Fibroblast of lung (primary cell): ENCODE measurements around the gene COL27A1.

Experiments used
- EZH2 ChIP-seq: IDR thresholded peaks from 2 replicates; pipeline ENCODE4 v1.5.1; 2012; ENCODE audit warnings: low read length, control low read depth, mild to moderate bottlenecking; ENCODE audit errors: missing control alignments
- TF ChIP-seq, protein P1 (sequence below), 2 donors: IDR thresholded peaks in 1 of 2; conservative IDR thresholded peaks in 1 of 2; 1 replicate in 1 of 2; 2 replicates in 1 of 2; pipeline ENCODE4 v1.5.1; 2011 to 2012; ENCODE audit warnings: low read length in 2 of 2, control low read depth in 1 of 2, inconsistent platforms in 1 of 2, low read depth in 1 of 2, mild to moderate bottlenecking in 1 of 2

DNA sequence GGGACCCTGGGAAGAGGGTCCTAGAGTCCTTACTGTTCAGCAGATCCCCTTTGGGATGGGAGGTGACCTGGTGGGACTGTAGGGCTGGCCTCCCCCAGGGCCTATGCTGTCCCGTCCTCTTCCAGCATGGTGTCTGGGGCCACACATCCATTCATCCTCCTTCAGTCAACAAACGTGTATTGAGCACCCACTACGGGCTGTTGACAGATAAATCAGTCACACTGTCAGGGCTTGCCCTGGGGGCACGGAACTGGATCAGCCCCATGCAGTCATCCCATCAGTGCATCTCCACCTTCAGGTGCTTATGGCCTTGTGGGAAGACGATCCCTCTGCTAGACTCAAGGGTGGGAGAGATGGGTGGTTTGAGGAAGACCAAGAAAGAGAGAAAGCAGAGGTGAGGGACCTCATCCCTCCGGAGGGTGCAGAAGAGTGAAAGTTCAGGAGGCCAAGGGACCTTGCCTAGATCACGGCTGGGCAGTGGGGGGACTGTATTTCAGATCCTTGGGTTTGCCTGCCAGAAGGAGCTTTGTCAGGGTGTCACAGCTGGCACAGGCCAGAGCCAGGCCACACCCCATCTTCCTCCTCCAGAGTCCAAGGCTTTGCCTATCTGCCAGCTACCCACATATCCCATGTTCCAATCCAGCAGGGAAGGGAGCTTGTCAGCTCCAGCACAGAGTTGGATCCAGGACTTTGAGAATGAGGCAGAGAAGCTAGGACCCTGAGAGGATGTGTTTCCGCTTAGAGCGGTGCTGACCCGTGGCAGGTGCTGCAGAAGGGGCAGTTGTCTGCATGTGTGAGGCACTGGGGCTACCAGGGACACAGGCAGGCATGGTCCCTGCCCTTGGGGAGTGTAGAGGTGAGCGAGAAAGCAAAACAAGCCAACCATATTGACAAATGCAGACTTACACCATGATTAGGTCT lies 30.5 kb downstream of the COL27A1 start:
- TF ChIP-seq, protein P1, sequence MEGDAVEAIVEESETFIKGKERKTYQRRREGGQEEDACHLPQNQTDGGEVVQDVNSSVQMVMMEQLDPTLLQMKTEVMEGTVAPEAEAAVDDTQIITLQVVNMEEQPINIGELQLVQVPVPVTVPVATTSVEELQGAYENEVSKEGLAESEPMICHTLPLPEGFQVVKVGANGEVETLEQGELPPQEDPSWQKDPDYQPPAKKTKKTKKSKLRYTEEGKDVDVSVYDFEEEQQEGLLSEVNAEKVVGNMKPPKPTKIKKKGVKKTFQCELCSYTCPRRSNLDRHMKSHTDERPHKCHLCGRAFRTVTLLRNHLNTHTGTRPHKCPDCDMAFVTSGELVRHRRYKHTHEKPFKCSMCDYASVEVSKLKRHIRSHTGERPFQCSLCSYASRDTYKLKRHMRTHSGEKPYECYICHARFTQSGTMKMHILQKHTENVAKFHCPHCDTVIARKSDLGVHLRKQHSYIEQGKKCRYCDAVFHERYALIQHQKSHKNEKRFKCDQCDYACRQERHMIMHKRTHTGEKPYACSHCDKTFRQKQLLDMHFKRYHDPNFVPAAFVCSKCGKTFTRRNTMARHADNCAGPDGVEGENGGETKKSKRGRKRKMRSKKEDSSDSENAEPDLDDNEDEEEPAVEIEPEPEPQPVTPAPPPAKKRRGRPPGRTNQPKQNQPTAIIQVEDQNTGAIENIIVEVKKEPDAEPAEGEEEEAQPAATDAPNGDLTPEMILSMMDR (conservative IDR thresholded peaks at IDR 0.05 in 1 of 2, IDR thresholded peaks at IDR 0.05 in 1 of 2; ENCODE audit: low read depth in 1 of 2, low read length in 2 of 2), result no peak
- TF ChIP-seq EZH2, result no peak
